ENCODE results near the gene TRAF3IP1.

DNA sequence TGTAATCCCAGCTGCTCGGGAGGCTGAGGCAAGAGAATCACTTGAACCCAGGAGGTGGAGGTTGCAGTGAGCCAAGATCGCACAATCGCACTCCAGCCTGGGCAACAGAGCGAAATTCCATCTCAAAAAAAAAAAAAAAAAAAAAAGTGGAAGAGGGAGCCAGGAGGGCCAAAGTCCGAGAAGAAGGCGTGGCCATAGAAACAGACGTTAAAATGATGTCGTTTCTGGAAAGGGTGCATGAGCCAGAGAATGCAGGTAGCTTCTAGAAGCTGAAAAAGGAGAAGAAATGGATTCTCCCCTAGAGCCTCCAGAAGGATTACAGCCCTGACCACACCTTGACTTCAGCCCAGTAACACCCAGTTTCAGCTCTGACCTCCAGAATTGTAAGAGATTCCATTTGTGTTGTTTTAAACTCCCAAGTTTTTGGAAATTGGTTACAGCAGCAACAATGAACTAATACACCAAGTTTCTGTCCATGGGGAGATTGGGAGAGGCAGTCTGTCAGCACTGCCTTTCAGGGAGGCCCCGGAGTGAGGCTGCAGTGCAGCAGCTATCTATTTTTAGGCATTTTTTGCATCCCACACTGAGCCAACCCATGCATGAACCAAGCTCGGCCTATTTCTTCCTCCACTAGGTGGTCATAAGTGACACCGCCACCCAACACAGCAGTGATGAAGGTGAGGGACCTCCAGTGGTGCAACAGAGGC lies 14.2 kb upstream of the TRAF3IP1 start:
- TF ChIP-seq POLR2A (IDR thresholded peaks at IDR 0.05) (no peak), EP300 (IDR thresholded peaks at IDR 0.05; ENCODE audit: low read depth) (no peak)
